Upper lobe of left lung (tissue), 4 donors: ENCODE measurements around the gene OLFM1.

Experiments used
- CTCF ChIP-seq, 6 experiments: fragments of 450-650 bp in 4 of 6; fragments of 200-600 bp in 2 of 6; sonication (generic) in 2 of 6; IDR thresholded peaks; one replicate each; pipeline ENCODE4 v1.5.1; 2016 to 2019; ENCODE audit warnings: antibody characterized with exemption in 6 of 6
- POLR2A ChIP-seq, 4 donors: fragments of 450-650 bp; IDR thresholded peaks; one replicate each; pipeline ENCODE4 v1.5.1; 2016 to 2017; ENCODE audit warnings: antibody characterized with exemption in 4 of 4, mild to moderate bottlenecking in 2 of 4
- POLR2AphosphoS5 ChIP-seq, 2 donors: sonication (generic); formaldehyde crosslinking; IDR thresholded peaks; one replicate each; pipeline ENCODE4 v1.5.1; 2017; ENCODE audit warnings: antibody characterized with exemption in 2 of 2

- TF ChIP-seq POLR2AphosphoS5 (IDR thresholded peaks at IDR 0.05) (no peak), CTCF (IDR thresholded peaks at IDR 0.05) (no peak), POLR2A (IDR thresholded peaks at IDR 0.05) (no peak)
These were observed 18.6 kb upstream of the OLFM1 start for GRCh38 chr9:135068776-135069415.
